Measurements from ENCODE around the gene BACH2. TPM values are rescaled to one million over a fixed set of nuclear protein-coding genes. Genes with fewer than 3 reads are reported as not detected.

The BACH2 gene
- total RNA-seq, 1 donor from 2014 or later = 3.9 TPM

DNA sequence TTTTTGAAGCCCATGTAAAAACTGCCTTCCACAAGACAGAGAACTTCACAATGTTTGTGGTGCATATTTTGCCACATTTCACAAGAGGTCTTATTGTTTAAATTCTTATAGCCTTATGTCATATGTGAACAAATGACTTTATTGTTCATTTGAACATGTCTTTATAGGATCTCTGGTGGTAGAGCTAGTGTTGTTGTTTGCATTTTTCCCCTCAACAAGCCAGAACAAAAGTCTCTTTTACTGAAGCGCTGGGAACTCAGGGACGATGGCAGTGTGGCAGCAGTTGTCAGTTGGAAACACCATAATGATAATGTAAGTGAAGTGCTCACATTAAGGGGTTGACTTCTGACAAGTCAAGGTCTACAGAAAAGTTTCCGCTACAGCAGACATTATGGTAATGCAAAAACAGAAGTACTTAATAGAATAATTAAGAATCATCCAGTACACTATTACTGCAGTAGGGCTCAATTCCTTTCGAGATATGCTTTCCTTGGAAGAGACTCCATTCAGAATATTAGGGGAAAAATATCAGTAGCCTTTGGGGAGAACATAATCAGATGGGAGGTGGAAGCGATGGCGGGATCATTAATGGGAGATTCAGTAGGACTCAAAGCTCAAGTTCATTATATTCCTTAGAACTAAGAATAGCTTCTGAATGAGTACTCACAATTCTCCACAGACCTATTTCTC, 222.3 kb downstream of the BACH2 start:
- H3K4me1 Mint-ChIP-seq = peaks cover 68% of the 10 kb centered on the region
- Histone ChIP-seq H3K4me3 (no peak overlapping the region), H3K27me3 (no peaks in the 10 kb centered on the region), H3K27ac (no peak overlapping the region), H3F3A (ENCODE audit: low read depth) (peaks cover 7% of the 10 kb centered on the region), H4K20me1 (ENCODE audit: low read depth) (no peaks in the 10 kb centered on the region), H3K9ac (no peak overlapping the region), H2AFZ (replicated peaks) (no peak overlapping the region), H3K36me3 (no peaks in the 10 kb centered on the region), H3K4me2 (peak overlapping the region; percentile 49), H3K79me2 (ENCODE audit: low read depth) (no peaks in the 10 kb centered on the region), H3K4me1 (peaks cover 42% of the 10 kb centered on the region), H3K9me3 (ENCODE audit: low read depth) (no peaks in the 10 kb centered on the region)
- H3K27ac Mint-ChIP-seq = no peak overlapping the region
- TF ChIP-seq EZH2 (IDR thresholded peaks at IDR 0.05) = no peak
- TF ChIP-seq, protein P1, sequence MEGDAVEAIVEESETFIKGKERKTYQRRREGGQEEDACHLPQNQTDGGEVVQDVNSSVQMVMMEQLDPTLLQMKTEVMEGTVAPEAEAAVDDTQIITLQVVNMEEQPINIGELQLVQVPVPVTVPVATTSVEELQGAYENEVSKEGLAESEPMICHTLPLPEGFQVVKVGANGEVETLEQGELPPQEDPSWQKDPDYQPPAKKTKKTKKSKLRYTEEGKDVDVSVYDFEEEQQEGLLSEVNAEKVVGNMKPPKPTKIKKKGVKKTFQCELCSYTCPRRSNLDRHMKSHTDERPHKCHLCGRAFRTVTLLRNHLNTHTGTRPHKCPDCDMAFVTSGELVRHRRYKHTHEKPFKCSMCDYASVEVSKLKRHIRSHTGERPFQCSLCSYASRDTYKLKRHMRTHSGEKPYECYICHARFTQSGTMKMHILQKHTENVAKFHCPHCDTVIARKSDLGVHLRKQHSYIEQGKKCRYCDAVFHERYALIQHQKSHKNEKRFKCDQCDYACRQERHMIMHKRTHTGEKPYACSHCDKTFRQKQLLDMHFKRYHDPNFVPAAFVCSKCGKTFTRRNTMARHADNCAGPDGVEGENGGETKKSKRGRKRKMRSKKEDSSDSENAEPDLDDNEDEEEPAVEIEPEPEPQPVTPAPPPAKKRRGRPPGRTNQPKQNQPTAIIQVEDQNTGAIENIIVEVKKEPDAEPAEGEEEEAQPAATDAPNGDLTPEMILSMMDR (IDR thresholded peaks at IDR 0.05) = no peak
- TF ChIP-seq EZH2phosphoT487 (IDR thresholded peaks at IDR 0.05) = no peak
- peaks cover 8% of the 10 kb centered on the region for H3K36me3 Mint-ChIP-seq
- H3K4me3 Mint-ChIP-seq = no peak overlapping the region
- H3K27me3 Mint-ChIP-seq (ENCODE audit: insufficient read depth, low read depth) = no peaks in the 10 kb centered on the region
- H3K9me3 Mint-ChIP-seq = no peaks in the 10 kb centered on the region
- DNase-seq (ENCODE audit: low spot score) = peak; percentile 37

DNA sequence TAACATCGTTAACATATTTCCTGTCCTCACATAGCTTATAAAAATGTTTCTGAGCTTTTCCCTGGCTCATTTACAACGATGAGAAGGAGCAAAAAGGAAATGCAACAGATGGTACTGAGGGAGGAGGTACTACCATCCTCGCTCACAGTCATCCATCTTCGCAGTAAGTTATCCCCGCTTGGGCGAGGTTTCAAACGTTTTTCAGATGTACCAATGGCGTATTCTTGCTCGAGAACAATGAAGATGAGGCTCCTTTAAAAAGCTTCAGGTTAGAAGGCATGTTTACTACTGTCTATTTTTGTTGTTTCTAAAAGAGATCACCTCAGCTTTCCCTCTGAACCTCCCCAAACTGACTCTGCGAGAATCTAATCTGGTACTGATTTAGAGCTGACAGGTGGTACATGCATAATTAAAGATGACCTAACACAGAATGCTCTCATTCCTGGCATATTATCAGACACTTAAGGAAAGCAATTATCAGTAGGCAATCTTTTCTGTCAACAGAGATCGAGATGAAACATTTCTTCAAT, 223.6 kb downstream of the BACH2 start:
- Histone ChIP-seq H3K27me3 (no peaks in the 10 kb centered on the region), H3K4me3 (no peak overlapping the region), H3K36me3 (no peaks in the 10 kb centered on the region), H3F3A (ENCODE audit: low read depth) (peaks cover 7% of the 10 kb centered on the region), H3K4me1 (peaks cover 42% of the 10 kb centered on the region), H4K20me1 (ENCODE audit: low read depth) (no peaks in the 10 kb centered on the region), H2AFZ (replicated peaks) (no peak overlapping the region), H3K79me2 (ENCODE audit: low read depth) (no peaks in the 10 kb centered on the region), H3K27ac (no peak overlapping the region), H3K9me3 (ENCODE audit: low read depth) (no peaks in the 10 kb centered on the region), H3K9ac (no peak overlapping the region), H3K4me2 (no peak overlapping the region)
- Mint-ChIP-seq H3K4me3 (no peak overlapping the region), H3K27ac (peak overlapping the region; percentile 47), H3K27me3 (ENCODE audit: insufficient read depth, low read depth) (no peaks in the 10 kb centered on the region), H3K9me3 (no peaks in the 10 kb centered on the region), H3K4me1 (peaks cover 74% of the 10 kb centered on the region), H3K36me3 (peaks cover 8% of the 10 kb centered on the region)
- DNase-seq (ENCODE audit: low spot score) = no peak
- TF ChIP-seq EZH2phosphoT487 (IDR thresholded peaks at IDR 0.05) = no peak
- TF ChIP-seq, protein P1 (IDR thresholded peaks at IDR 0.05) = no peak
- TF ChIP-seq EZH2 (IDR thresholded peaks at IDR 0.05) = no peak

DNA sequence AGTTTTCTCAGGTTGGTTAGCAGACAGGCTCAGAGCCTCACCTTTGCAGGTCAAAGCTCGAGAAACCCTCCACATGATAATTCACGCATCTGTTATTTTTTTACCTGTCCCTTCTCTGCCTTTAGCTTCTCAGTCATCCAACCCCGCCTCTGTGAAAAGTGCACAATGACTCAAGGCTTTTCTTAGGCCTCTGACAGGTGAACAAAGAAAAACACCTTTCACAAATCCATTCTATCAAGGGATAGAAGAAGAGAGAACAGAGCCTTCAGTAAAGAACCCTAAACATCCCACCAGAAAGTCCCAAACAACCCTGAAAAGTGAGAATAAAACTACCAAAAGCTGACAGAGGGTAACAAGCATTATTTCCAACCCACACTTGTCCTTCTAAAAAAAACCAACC, 224.1 kb downstream of the BACH2 start:
- H3K79me2 ChIP-seq (ENCODE audit: low read depth) = no peaks in the 10 kb centered on the region
- no peak overlapping the region for H2AFZ ChIP-seq (replicated peaks)
- H3K9me3 ChIP-seq (ENCODE audit: low read depth) = no peaks in the 10 kb centered on the region
- peaks cover 7% of the 10 kb centered on the region for H3F3A ChIP-seq (ENCODE audit: low read depth)
- H3K36me3 ChIP-seq = no peaks in the 10 kb centered on the region
- H3K27ac ChIP-seq = no peak overlapping the region
- no peaks in the 10 kb centered on the region for H3K27me3 ChIP-seq
- DNase-seq (ENCODE audit: low spot score) = no peak
- no peak overlapping the region for H3K9ac ChIP-seq
- TF ChIP-seq EZH2phosphoT487 (IDR thresholded peaks at IDR 0.05) (no peak), EZH2 (IDR thresholded peaks at IDR 0.05) (no peak)
- TF ChIP-seq, protein P1 (IDR thresholded peaks at IDR 0.05) = no peak
- Mint-ChIP-seq H3K4me1 (peaks cover 76% of the 10 kb centered on the region), H3K9me3 (no peaks in the 10 kb centered on the region), H3K36me3 (peaks cover 8% of the 10 kb centered on the region), H3K4me3 (no peak overlapping the region), H3K27ac (peak overlapping the region; percentile 47), H3K27me3 (ENCODE audit: insufficient read depth, low read depth) (no peaks in the 10 kb centered on the region)
- H3K4me1 ChIP-seq = peaks cover 41% of the 10 kb centered on the region
- H3K4me3 ChIP-seq = no peak overlapping the region
- H3K4me2 ChIP-seq = no peak overlapping the region
- H4K20me1 ChIP-seq (ENCODE audit: low read depth) = no peaks in the 10 kb centered on the region

Data from neural progenitor cell (in vitro differentiated cells).